ENCODE measurements around the gene HIBADH. TPM values are rescaled to one million over a fixed set of nuclear protein-coding genes. Genes with fewer than 3 reads are reported as not detected.

HIBADH gene
- polyA plus RNA-seq, 2 of the 4 experiments (the other 2 are of a cell fraction), result 49.5 to 118 TPM

DNA sequence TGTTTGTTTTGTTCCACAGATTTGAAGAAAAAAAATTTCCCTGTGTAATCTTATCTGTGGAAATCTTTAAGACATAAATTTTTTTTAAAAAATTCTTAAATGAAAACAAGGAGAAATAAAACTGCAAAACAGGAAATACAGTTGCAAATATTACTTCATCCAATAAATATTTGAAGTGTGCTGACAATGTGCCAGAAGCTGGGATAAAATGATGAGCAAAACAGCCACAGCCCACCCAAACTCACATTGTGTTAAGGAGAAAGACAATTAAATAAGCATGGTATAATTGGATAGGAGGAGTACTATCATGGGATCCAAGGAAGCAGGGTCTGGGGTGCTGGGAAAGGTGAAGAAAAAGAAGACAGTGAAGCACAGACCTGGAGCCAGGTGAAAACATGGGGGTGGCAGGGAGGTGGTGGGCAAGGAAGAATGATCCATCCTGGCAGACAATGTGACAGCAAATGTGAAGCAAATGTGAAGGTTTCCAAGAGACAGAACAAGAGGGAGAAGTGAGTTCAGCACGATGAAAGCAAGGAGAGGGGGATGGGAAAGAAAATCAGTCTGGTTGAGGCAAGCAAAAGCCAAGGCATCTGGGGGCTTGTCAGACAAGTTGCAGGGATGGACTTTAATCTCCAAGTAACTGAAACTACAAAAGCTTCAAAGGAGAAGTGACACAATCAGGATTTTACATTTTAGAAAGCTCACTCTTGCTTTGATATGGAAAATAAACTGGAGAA is 135.9 kb downstream of the HIBADH start:
- CTCF ChIA-PET, result no interaction called here
- H3K27ac ChIP-seq, result no peak overlapping the region
- FAIRE-seq, result no peak
- no peak overlapping the region for H3K4me3 ChIP-seq
- H3K4me1 ChIP-seq, result no peaks in the 10 kb centered on the region
- H3K9me3 ChIP-seq, result no peaks in the 10 kb centered on the region
- no peak for ATAC-seq
- 87% methylated on average over 1 of the region's 1 CpG for WGBS (ENCODE audit: missing lambda C conversion rate)
- H3K4me2 ChIP-seq, result no peak overlapping the region
- no peak for DNase-seq (ENCODE audit: low read depth in 1 of 2, low spot score in 1 of 2)
- TF ChIP-seq, protein P1, sequence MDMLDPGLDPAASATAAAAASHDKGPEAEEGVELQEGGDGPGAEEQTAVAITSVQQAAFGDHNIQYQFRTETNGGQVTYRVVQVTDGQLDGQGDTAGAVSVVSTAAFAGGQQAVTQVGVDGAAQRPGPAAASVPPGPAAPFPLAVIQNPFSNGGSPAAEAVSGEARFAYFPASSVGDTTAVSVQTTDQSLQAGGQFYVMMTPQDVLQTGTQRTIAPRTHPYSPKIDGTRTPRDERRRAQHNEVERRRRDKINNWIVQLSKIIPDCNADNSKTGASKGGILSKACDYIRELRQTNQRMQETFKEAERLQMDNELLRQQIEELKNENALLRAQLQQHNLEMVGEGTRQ (IDR thresholded peaks at IDR 0.05), result no peak
- TF ChIP-seq FOSB (CRISPR knock-in tag; IDR thresholded peaks at IDR 0.05) (no peak), EHMT2 (IDR thresholded peaks at IDR 0.05; ENCODE audit: low read depth) (no peak), EHF (CRISPR knock-in tag; IDR thresholded peaks at IDR 0.05) (no peak), EP300 (IDR thresholded peaks at IDR 0.05) (no peak), ZSCAN20 (CRISPR knock-in tag; IDR thresholded peaks at IDR 0.05) (no peak), BHLHE40 (IDR thresholded peaks at IDR 0.05; ENCODE audit: low read depth, low read length) (no peak), MAZ (IDR thresholded peaks at IDR 0.05; ENCODE audit: borderline replicate concordance, low read depth, low read length) (no peak), TFCP2L1 (CRISPR knock-in tag; IDR thresholded peaks at IDR 0.05) (no peak), RNF2 (IDR thresholded peaks at IDR 0.05; ENCODE audit: borderline replicate concordance, low read depth) (no peak), FOXS1 (CRISPR knock-in tag; IDR thresholded peaks at IDR 0.05) (no peak), POLR2AphosphoS2 (conservative IDR thresholded peaks at IDR 0.05; ENCODE audit: low read length) (no peak), ESRRA (IDR thresholded peaks at IDR 0.05; ENCODE audit: borderline replicate concordance, low read length) (no peak), SREBF2 (IDR thresholded peaks at IDR 0.05) (no peak), RARB (CRISPR knock-in tag; IDR thresholded peaks at IDR 0.05) (no peak), ZC3H11A (IDR thresholded peaks at IDR 0.05) (no peak), CHD2 (IDR thresholded peaks at IDR 0.05; ENCODE audit: low read length, partially characterized antibody) (no peak), HDAC2 (IDR thresholded peaks at IDR 0.05) (no peak)
- TF ChIP-seq, protein P2, sequence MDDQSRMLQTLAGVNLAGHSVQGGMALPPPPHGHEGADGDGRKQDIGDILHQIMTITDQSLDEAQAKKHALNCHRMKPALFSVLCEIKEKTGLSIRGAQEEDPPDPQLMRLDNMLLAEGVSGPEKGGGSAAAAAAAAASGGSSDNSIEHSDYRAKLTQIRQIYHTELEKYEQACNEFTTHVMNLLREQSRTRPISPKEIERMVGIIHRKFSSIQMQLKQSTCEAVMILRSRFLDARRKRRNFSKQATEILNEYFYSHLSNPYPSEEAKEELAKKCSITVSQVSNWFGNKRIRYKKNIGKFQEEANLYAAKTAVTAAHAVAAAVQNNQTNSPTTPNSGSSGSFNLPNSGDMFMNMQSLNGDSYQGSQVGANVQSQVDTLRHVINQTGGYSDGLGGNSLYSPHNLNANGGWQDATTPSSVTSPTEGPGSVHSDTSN (IDR thresholded peaks at IDR 0.05), result no peak
- POLR2A ChIA-PET, result no interaction called here

DNA sequence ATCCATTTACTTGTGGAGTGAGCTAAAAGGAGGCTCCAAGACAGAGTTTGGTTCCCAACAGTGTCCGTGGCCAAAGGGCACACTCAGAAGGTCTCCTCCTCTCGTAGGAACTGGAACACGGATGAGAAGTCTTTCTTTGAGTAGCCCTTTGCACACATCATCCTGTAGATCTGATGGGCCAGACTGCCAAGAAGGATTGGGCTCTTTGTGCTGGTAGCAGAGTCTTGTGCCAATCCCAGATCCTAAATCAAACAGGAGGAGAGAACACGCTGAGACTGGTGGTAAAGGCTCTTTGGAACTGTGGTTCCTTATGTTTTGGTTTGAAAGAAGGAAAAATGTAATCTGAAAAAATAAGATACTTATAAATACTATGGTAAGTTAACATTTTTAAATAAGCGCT is 136.6 kb downstream of the HIBADH start:
- no peak for FAIRE-seq

More for the DNA sequence above, 136.6 kb downstream of the HIBADH start:
- no peak overlapping the region for H3K27ac ChIP-seq
- POLR2A ChIA-PET, result no interaction called here
- ATAC-seq (no peak), DNase-seq (ENCODE audit: low read depth in 1 of 2, low spot score in 1 of 2) (no peak)
- H3K9me3 ChIP-seq, result no peaks in the 10 kb centered on the region
- no peak overlapping the region for H3K4me3 ChIP-seq
- TF ChIP-seq, protein P3, sequence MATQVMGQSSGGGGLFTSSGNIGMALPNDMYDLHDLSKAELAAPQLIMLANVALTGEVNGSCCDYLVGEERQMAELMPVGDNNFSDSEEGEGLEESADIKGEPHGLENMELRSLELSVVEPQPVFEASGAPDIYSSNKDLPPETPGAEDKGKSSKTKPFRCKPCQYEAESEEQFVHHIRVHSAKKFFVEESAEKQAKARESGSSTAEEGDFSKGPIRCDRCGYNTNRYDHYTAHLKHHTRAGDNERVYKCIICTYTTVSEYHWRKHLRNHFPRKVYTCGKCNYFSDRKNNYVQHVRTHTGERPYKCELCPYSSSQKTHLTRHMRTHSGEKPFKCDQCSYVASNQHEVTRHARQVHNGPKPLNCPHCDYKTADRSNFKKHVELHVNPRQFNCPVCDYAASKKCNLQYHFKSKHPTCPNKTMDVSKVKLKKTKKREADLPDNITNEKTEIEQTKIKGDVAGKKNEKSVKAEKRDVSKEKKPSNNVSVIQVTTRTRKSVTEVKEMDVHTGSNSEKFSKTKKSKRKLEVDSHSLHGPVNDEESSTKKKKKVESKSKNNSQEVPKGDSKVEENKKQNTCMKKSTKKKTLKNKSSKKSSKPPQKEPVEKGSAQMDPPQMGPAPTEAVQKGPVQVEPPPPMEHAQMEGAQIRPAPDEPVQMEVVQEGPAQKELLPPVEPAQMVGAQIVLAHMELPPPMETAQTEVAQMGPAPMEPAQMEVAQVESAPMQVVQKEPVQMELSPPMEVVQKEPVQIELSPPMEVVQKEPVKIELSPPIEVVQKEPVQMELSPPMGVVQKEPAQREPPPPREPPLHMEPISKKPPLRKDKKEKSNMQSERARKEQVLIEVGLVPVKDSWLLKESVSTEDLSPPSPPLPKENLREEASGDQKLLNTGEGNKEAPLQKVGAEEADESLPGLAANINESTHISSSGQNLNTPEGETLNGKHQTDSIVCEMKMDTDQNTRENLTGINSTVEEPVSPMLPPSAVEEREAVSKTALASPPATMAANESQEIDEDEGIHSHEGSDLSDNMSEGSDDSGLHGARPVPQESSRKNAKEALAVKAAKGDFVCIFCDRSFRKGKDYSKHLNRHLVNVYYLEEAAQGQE (IDR thresholded peaks at IDR 0.05), result no peak
- TF ChIP-seq EHMT2 (IDR thresholded peaks at IDR 0.05; ENCODE audit: low read depth), result no peak
- no peak for TF ChIP-seq ZNF302 (CRISPR knock-in tag; IDR thresholded peaks at IDR 0.05)
- TF ChIP-seq, protein P4, sequence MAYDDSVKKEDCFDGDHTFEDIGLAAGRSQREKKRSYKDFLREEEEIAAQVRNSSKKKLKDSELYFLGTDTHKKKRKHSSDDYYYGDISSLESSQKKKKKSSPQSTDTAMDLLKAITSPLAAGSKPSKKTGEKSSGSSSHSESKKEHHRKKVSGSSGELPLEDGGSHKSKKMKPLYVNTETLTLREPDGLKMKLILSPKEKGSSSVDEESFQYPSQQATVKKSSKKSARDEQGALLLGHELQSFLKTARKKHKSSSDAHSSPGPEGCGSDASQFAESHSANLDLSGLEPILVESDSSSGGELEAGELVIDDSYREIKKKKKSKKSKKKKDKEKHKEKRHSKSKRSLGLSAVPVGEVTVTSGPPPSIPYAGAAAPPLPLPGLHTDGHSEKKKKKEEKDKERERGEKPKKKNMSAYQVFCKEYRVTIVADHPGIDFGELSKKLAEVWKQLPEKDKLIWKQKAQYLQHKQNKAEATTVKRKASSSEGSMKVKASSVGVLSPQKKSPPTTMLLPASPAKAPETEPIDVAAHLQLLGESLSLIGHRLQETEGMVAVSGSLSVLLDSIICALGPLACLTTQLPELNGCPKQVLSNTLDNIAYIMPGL (CRISPR knock-in tag; IDR thresholded peaks at IDR 0.05; ENCODE audit: borderline replicate concordance), result no peak
- TF ChIP-seq, protein P5, sequence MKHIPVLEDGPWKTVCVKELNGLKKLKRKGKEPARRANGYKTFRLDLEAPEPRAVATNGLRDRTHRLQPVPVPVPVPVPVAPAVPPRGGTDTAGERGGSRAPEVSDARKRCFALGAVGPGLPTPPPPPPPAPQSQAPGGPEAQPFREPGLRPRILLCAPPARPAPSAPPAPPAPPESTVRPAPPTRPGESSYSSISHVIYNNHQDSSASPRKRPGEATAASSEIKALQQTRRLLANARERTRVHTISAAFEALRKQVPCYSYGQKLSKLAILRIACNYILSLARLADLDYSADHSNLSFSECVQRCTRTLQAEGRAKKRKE (CRISPR knock-in tag; IDR thresholded peaks at IDR 0.05; ENCODE audit: low read depth), result no peak
- TF ChIP-seq, protein P1 (IDR thresholded peaks at IDR 0.05), result no peak
- TF ChIP-seq GATA3 (IDR thresholded peaks at IDR 0.05; ENCODE audit: borderline replicate concordance), result no peak
- TF ChIP-seq JUNB (IDR thresholded peaks at IDR 0.05), result no peak
- no peaks in the 10 kb centered on the region for H3K4me1 ChIP-seq
- CTCF ChIA-PET, result interaction anchor here (0.9 kb wide), 1 partner anchor 13 kb away, joined by 3 read pairs; no protein-coding TSS in a partner anchor
- H3K4me2 ChIP-seq, result no peak overlapping the region
- WGBS (ENCODE audit: missing lambda C conversion rate), result 94% methylated on average over 5 of the region's 5 CpGs

All from A549 (cell line).